ENCODE data around the gene DBH. TPM values are rescaled to one million over a fixed set of nuclear protein-coding genes. Genes with fewer than 3 reads are reported as not detected.

Gene DBH
- total and polyA plus RNA-seq, 10 of the 15 experiments (the other 5 are each of a cell fraction or from before 2014, with no cell fraction given): not detected

DNA sequence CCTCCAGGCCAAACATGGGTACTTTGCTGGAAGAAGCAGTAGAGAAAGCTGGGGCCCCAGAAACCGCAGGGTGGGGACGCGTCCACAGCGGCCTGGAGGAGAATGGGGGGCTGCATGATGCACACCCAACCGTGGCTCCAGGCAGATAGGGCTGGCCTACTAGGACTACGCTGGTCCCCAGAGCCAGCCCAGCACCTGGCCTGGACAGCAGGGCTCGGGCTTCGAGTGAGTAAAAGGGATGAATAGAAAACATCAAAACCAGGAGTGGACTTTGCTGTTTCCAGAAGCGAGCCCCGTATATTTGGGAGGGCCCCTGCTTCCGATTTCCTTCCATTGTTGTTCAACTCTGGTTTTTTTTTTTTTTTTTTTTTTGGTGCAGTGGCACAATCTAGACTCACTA, 30.7 kb downstream of the DBH start:
- TF ChIP-seq ETV6 (conservative IDR thresholded peaks at IDR 0.05 in 1 of 2, IDR thresholded peaks at IDR 0.05 in 1 of 2; ENCODE audit: borderline replicate concordance in 1 of 2, low read depth in 1 of 2): no peak
- no peak for TF ChIP-seq GATAD2B (conservative IDR thresholded peaks at IDR 0.05; ENCODE audit: low read depth)
- TF ChIP-seq RFX5 (IDR thresholded peaks at IDR 0.05; ENCODE audit: low read depth, low read length): no peak
- no peak for TF ChIP-seq EGR1 (IDR thresholded peaks at IDR 0.05; ENCODE audit: borderline replicate concordance in 1 of 2, low read depth in 2 of 2, low read length in 2 of 2)
- TF ChIP-seq BRCA1 (IDR thresholded peaks at IDR 0.05; ENCODE audit: low read depth, low read length): no peak
- TF ChIP-seq CEBPZ (IDR thresholded peaks at IDR 0.05; ENCODE audit: low read depth, low read length): no peak
- no peak for TF ChIP-seq CREB1 (IDR thresholded peaks at IDR 0.05; ENCODE audit: low read depth)
- TF ChIP-seq EZH2 (IDR thresholded peaks at IDR 0.05; ENCODE audit: borderline replicate concordance, control insufficient read depth, low read depth, low read length): no peak
- no peak for TF ChIP-seq HDGF (IDR thresholded peaks at IDR 0.05)
- no peak for TF ChIP-seq TCF12 (IDR thresholded peaks at IDR 0.05; ENCODE audit: low read depth, low read length)
- no peak for TF ChIP-seq NRF1 (conservative IDR thresholded peaks at IDR 0.05; ENCODE audit: low read depth, low read length)
- no peak for TF ChIP-seq SMAD5 (IDR thresholded peaks at IDR 0.05; ENCODE audit: low read depth)
- TF ChIP-seq MTA2 (IDR thresholded peaks at IDR 0.05; ENCODE audit: low read depth): no peak
- TF ChIP-seq, protein P1, sequence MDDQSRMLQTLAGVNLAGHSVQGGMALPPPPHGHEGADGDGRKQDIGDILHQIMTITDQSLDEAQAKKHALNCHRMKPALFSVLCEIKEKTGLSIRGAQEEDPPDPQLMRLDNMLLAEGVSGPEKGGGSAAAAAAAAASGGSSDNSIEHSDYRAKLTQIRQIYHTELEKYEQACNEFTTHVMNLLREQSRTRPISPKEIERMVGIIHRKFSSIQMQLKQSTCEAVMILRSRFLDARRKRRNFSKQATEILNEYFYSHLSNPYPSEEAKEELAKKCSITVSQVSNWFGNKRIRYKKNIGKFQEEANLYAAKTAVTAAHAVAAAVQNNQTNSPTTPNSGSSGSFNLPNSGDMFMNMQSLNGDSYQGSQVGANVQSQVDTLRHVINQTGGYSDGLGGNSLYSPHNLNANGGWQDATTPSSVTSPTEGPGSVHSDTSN (IDR thresholded peaks at IDR 0.05; ENCODE audit: insufficient replicate concordance, low read depth, low read length): no peak
- no peak for TF ChIP-seq FOXK2 (IDR thresholded peaks at IDR 0.05)
- TF ChIP-seq IKZF1 (conservative IDR thresholded peaks at IDR 0.05): no peak
- no peak for TF ChIP-seq NFYB (IDR thresholded peaks at IDR 0.05; ENCODE audit: insufficient read depth, low read depth, low read length)
- no peak for TF ChIP-seq YY1 (IDR thresholded peaks at IDR 0.05; ENCODE audit: low read depth, low read length)
- Histone ChIP-seq H3K36me3 (ENCODE audit: control insufficient read depth in 2 of 2, insufficient read depth in 2 of 2, low read length in 1 of 2) (no peaks in the 10 kb centered on the region), H3K4me1 (ENCODE audit: control insufficient read depth, insufficient read depth, low read length) (no peaks in the 10 kb centered on the region), H3K4me2 (ENCODE audit: control insufficient read depth, insufficient read depth) (no peak overlapping the region), H3K4me3 (no peak overlapping the region), H3K79me2 (ENCODE audit: control insufficient read depth, insufficient read depth, low read length) (no peaks in the 10 kb centered on the region), H3K27ac (ENCODE audit: control insufficient read depth, insufficient read depth) (no peak overlapping the region), H3K9ac (ENCODE audit: control insufficient read depth, insufficient read depth, low read length) (no peak overlapping the region), H2AFZ (ENCODE audit: control insufficient read depth, low read depth, low read length) (no peak overlapping the region), H3K27me3 (replicated peaks in 1 of 2; ENCODE audit: control insufficient read depth in 2 of 2, insufficient read depth in 2 of 2, low read length in 1 of 2) (no peaks in the 10 kb centered on the region; a peak in 1 of 4 replicates), H4K20me1 (ENCODE audit: control insufficient read depth, insufficient read depth) (no peaks in the 10 kb centered on the region), H3K9me3 (replicated peaks; ENCODE audit: control insufficient read depth, insufficient read depth, low read length) (no peaks in the 10 kb centered on the region)
- 42% methylated on average over 11 of the region's 11 CpGs for WGBS (ENCODE audit: insufficient coverage, insufficient replicate concordance, low lambda C conversion rate, missing lambda C conversion rate)
- ATAC-seq (no peak), DNase-seq (ENCODE audit: low read depth, low spot score) (no peak), FAIRE-seq (no peak)
- ChIA-PET CTCF (no interaction called here), SMC1A (ENCODE audit: uncharacterized antibody, unreplicated experiment) (no interaction called here), RAD21 (ENCODE audit: unreplicated experiment) (no interaction called here), POLR2A (no interaction called here)
- in situ Hi-C loops (cut with MboI) (no loop called here), intact Hi-C loops (cut with micrococcal nuclease; ENCODE audit: unreplicated experiment) (no loop called here)
- BruUV-seq (replicated peaks): no TSS peak
